WTC11 (cell line): Measurements from ENCODE around the gene PMM1.
"Not testable (repeated sequence)": the region's sequence is repeated elsewhere in the genome, so short reads cannot be mapped to it uniquely, and the experiment has no call there.

Experiments
- ARID4B ChIP-seq: sonication (generic); formaldehyde crosslinking; IDR thresholded peaks from 2 replicates; pipeline ENCODE4 v1.8.0; 2023; ENCODE audit warnings: missing genetic modification reagents, mild to moderate bottlenecking, borderline replicate concordance
- ATF2 ChIP-seq: sonication (generic); formaldehyde crosslinking; IDR thresholded peaks from 2 replicates; pipeline ENCODE4 v1.8.1; 2022; ENCODE audit warnings: low read depth, missing genetic modification reagents, borderline replicate concordance
- ATF3 ChIP-seq: sonication (generic); formaldehyde crosslinking; conservative IDR thresholded peaks from 2 replicates; pipeline ENCODE4 v1.8.1; 2022; ENCODE audit warnings: mild to moderate bottlenecking, missing genetic modification reagents
- CTCF ChIP-seq: fragments of 200-600 bp; IDR thresholded peaks from 2 replicates; pipeline ENCODE4 v1.8.0; 2022; ENCODE audit warnings: antibody characterized with exemption
- ESRRA ChIP-seq: sonication (generic); formaldehyde crosslinking; IDR thresholded peaks from 2 replicates; pipeline ENCODE4 v1.8.1; 2022; ENCODE audit warnings: mild to moderate bottlenecking, missing genetic modification reagents, borderline replicate concordance
- FOXK1 ChIP-seq: sonication (generic); formaldehyde crosslinking; IDR thresholded peaks from 2 replicates; pipeline ENCODE4 v1.8.0; 2022; ENCODE audit warnings: mild to moderate bottlenecking, moderate library complexity, missing genetic modification reagents
- NFYB ChIP-seq: sonication (generic); formaldehyde crosslinking; conservative IDR thresholded peaks from 2 replicates; pipeline ENCODE4 v1.8.0; 2022; ENCODE audit warnings: low read depth, missing genetic modification reagents
- NR3C1 ChIP-seq: sonication (generic); formaldehyde crosslinking; conservative IDR thresholded peaks from 2 replicates; pipeline ENCODE4 v1.8.1; 2023; ENCODE audit warnings: low read depth, mild to moderate bottlenecking, missing genetic modification reagents
- SMAD3 ChIP-seq: sonication (generic); formaldehyde crosslinking; IDR thresholded peaks from 2 replicates; pipeline ENCODE4 v1.8.0; 2022; ENCODE audit warnings: missing genetic modification reagents, mild to moderate bottlenecking, borderline replicate concordance
- TCF7 ChIP-seq: sonication (generic); formaldehyde crosslinking; IDR thresholded peaks from 2 replicates; pipeline ENCODE4 v1.8.0; 2022; ENCODE audit warnings: mild to moderate bottlenecking, low read depth, missing genetic modification reagents, moderate library complexity
- ZNF121 ChIP-seq: sonication (generic); formaldehyde crosslinking; IDR thresholded peaks from 2 replicates; pipeline ENCODE4 v1.8.0; 2023; ENCODE audit warnings: missing genetic modification reagents
- ZNF232 ChIP-seq: sonication (generic); formaldehyde crosslinking; IDR thresholded peaks from 2 replicates; pipeline ENCODE4 v1.8.0; 2022; ENCODE audit warnings: mild to moderate bottlenecking, missing genetic modification reagents
- ZNF396 ChIP-seq: fragments of 250-450 bp; sonication (Bioruptor Pico); IDR thresholded peaks from 2 replicates; pipeline ENCODE4 v1.8.0; 2021; ENCODE audit warnings: mild to moderate bottlenecking, moderate library complexity, borderline replicate concordance
- ZNF512 ChIP-seq: sonication (generic); formaldehyde crosslinking; IDR thresholded peaks from 2 replicates; pipeline ENCODE4 v1.8.1; 2022; ENCODE audit warnings: missing genetic modification reagents, borderline replicate concordance

GRCh38 chr22:41634610-41635009, 45.0 kb upstream of the PMM1 start:
- not testable (repeated sequence) for TF ChIP-seq CTCF; ZNF396 (CRISPR knock-in tag); FOXK1; TCF7 (CRISPR knock-in tag); SMAD3; ZNF512 (CRISPR knock-in tag); ATF3 (CRISPR knock-in tag); ARID4B (CRISPR knock-in tag); ESRRA (CRISPR knock-in tag); NR3C1 (CRISPR knock-in tag); ZNF232 (CRISPR knock-in tag); ZNF121 (CRISPR knock-in tag); ATF2; NFYB (CRISPR knock-in tag)
